ENCODE results near the gene ABCB10. TPM values are rescaled to one million over a fixed set of nuclear protein-coding genes. Genes with fewer than 3 reads are reported as not detected.

ABCB10 gene
- total RNA-seq, 4 donors from 2014 or later, result 16.5 to 41.0 (median 20.9) TPM

- Histone ChIP-seq H3K27ac (no peak overlapping the region), H3K36me3 (peaks cover 0 to 75% (median 0%) of the 10 kb centered on the region in 3 donors), H3K4me3 (no peak overlapping the region), H3K9me3 (no peaks in the 10 kb centered on the region), H3K4me1 (no peaks in the 10 kb centered on the region), H3K27me3 (no peaks in the 10 kb centered on the region)
- no peak for DNase-seq
- TF ChIP-seq CTCF (IDR thresholded peaks at IDR 0.05) (no peak), POLR2A (IDR thresholded peaks at IDR 0.05) (no peak)
Observed at GRCh38 chr1:229474509-229474908, 84.0 kb downstream of the ABCB10 start.

GRCh38 chr1:229471175-229471574, 87.3 kb downstream of the ABCB10 start:
- DNase-seq, result no peak
- Histone ChIP-seq H3K27me3 (no peaks in the 10 kb centered on the region), H3K36me3 (peaks cover 0 to 79% (median 0%) of the 10 kb centered on the region in 3 donors), H3K4me3 (no peak overlapping the region), H3K27ac (no peak overlapping the region), H3K9me3 (no peaks in the 10 kb centered on the region), H3K4me1 (no peaks in the 10 kb centered on the region)
- TF ChIP-seq POLR2A (IDR thresholded peaks at IDR 0.05) (no peak), CTCF (IDR thresholded peaks at IDR 0.05) (no peak)

- Histone ChIP-seq H3K36me3 (peaks cover 0 to 78% (median 0%) of the 10 kb centered on the region in 3 donors), H3K4me3 (no peak overlapping the region), H3K4me1 (no peaks in the 10 kb centered on the region), H3K9me3 (no peaks in the 10 kb centered on the region), H3K27me3 (no peaks in the 10 kb centered on the region), H3K27ac (no peak overlapping the region)
- no peak for DNase-seq
- no peak for TF ChIP-seq POLR2A (IDR thresholded peaks at IDR 0.05)
- TF ChIP-seq CTCF (IDR thresholded peaks at IDR 0.05), result no peak
Observed at GRCh38 chr1:229470406-229471043, 88.0 kb downstream of the ABCB10 start.

- no peak overlapping the region for H3K27ac ChIP-seq
- H3K36me3 ChIP-seq, result peaks cover 0 to 78% (median 0%) of the 10 kb centered on the region in 3 donors
- H3K4me3 ChIP-seq, result no peak overlapping the region
- no peak for DNase-seq
- no peak for TF ChIP-seq CTCF (IDR thresholded peaks at IDR 0.05)
- no peak for TF ChIP-seq POLR2A (IDR thresholded peaks at IDR 0.05)
- no peaks in the 10 kb centered on the region for H3K27me3 ChIP-seq
- no peaks in the 10 kb centered on the region for H3K9me3 ChIP-seq
- H3K4me1 ChIP-seq, result no peaks in the 10 kb centered on the region
Observed at GRCh38 chr1:229466887-229467286, 91.6 kb downstream of the ABCB10 start.

Small RNAs within 50 kb of the gene (small RNA-seq; reads per million reads assigned to genes)
- gene HMGN2P19 (0 reads per million in 2 donors), gene RNA5SP78 (0 reads per million in 2 donors), gene RNU4-21P (0 reads per million in 2 donors)

Other genes with a start within 250 kb of the ABCB10 start
- gene CCSAP, start 215.7 kb downstream of the ABCB10 start, total RNA-seq, result 1 to 10 TPM; 1.8 to 5.8 (median 2.8) TPM
- 1 to 10 TPM in 1 of 4 donors, not detected in 3; 3.3 TPM for gene ACTA1, start 124.6 kb downstream of the ABCB10 start, total RNA-seq
- 10 to 100 TPM; 15.4 to 40.4 (median 25.5) TPM for gene NUP133, start 50.4 kb downstream of the ABCB10 start, total RNA-seq
- 10 to 100 TPM; 10.5 to 33.0 (median 24.3) TPM for gene TAF5L, start 67.4 kb upstream of the ABCB10 start, total RNA-seq
- 10 to 100 TPM in 2 of 4 donors, 1 to 10 TPM in 2; 3.7 to 10.7 (median 8.3) TPM for gene URB2, start 67.5 kb upstream of the ABCB10 start, total RNA-seq

Measured in Peyer's patch (tissue), 4 donors.